Airway epithelial cell (primary cell): ENCODE measurements around the gene NDFIP2. TPM values are rescaled to one million over a fixed set of nuclear protein-coding genes. Genes with fewer than 3 reads are reported as not detected.

Source experiments
- total RNA-seq: library from RNA; depleted of rRNA; stranded (reverse); fragments of >200 nt; gene quantifications from 2 replicates; pipeline ENCODE4 v1.2.3, GENCODE V29; 2015

Gene NDFIP2
- 47.8 and 77.7 TPM in 2 replicates for total RNA-seq

GRCh38 chr13:79480954-79481684 is at the start of gene NDFIP2:
TSS of gene NDFIP2 (plus strand) at chr13:79481155. CDS start at chr13:79481204, 49 bp downstream.

Other genes with a start within 250 kb of the NDFIP2 start
- 16.6 and 25.3 TPM in 2 replicates for gene RBM26, start 74.9 kb upstream of the NDFIP2 start, total RNA-seq